IPS-15b (cell line): ENCODE measurements around the gene NAA30.

Experiments used
- H3K27me3 ChIP-seq: one replicate; pipeline ENCODE4 v1.6.1; 2013; ENCODE audit warnings: low read length; ENCODE audit not compliant: control insufficient read depth, insufficient read depth
- H3K36me3 ChIP-seq: one replicate; pipeline ENCODE4 v1.6.1; 2013; ENCODE audit warnings: low read length; ENCODE audit not compliant: control insufficient read depth, insufficient read depth
- H3K4me1 ChIP-seq: one replicate; pipeline ENCODE4 v1.6.1; 2013; ENCODE audit warnings: mild to moderate bottlenecking, low read length; ENCODE audit not compliant: control insufficient read depth, insufficient read depth
- H3K4me3 ChIP-seq: one replicate; pipeline ENCODE4 v1.5.1; 2013; ENCODE audit warnings: low read depth, low read length
- H3K9ac ChIP-seq: one replicate; pipeline ENCODE4 v1.6.1; 2013; ENCODE audit warnings: low read depth, mild to moderate bottlenecking, low read length
- H3K9me3 ChIP-seq: one replicate; pipeline ENCODE4 v1.6.1; 2013; ENCODE audit warnings: mild to moderate bottlenecking, low read length; ENCODE audit not compliant: control insufficient read depth, insufficient read depth

NAA30 gene

GRCh38 chr14:57461777-57462320 lies 71.5 kb downstream of the NAA30 start:
- Histone ChIP-seq H3K4me1 (no peaks in the 10 kb centered on the region), H3K4me3 (no peak overlapping the region), H3K36me3 (no peaks in the 10 kb centered on the region), H3K27me3 (no peaks in the 10 kb centered on the region), H3K9me3 (no peaks in the 10 kb centered on the region), H3K9ac (no peak overlapping the region)

DNA sequence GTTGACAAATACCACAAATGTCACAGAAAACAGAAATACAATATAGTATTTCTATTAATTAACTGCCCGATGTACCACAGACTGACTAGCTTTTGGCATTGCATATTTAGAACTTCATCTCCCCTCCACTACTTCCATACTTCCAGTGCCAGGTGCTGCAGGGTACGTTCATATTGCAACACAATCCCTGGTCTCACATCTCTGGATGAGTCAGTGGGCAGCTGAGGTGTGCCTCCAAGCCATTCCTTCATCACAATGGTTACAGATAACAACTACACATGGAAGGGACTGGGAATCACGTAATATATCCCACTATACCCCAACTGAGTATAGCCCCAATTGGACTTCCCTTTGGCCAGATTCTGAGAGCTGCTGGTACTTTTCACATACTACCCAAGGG lies 72.2 kb downstream of the NAA30 start:
- Histone ChIP-seq H3K9me3 (no peaks in the 10 kb centered on the region), H3K9ac (no peak overlapping the region), H3K27me3 (no peaks in the 10 kb centered on the region), H3K4me3 (no peak overlapping the region), H3K36me3 (no peaks in the 10 kb centered on the region), H3K4me1 (no peaks in the 10 kb centered on the region)

- Histone ChIP-seq H3K36me3 (no peaks in the 10 kb centered on the region), H3K27me3 (no peaks in the 10 kb centered on the region), H3K9me3 (no peaks in the 10 kb centered on the region), H3K9ac (no peak overlapping the region), H3K4me1 (no peaks in the 10 kb centered on the region), H3K4me3 (no peak overlapping the region)
Measured at GRCh38 chr14:57464008-57464730, 73.8 kb downstream of the NAA30 start.
